Measurements from ENCODE around the gene ZG16B.

The ZG16B gene

DNA sequence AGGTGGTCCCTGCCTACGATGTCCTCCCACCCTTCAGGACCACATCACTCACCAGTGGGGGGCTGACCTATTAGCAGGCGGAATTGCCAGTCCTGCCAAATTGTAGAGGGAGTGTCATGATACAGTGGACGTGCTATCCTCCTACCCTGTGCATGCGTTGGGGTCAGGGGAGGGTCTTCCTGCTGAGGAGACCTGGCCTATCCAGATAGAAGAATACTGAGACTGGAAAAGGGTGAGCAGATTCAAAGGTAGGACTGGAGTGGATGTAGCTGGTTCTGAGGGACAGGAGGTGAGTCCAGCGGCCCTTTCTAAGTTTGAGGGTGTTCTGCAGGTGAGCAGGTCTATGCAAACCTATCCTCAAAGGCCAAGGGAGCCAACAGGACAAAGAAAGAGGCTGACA lies 23.8 kb upstream of the ZG16B start:
- no peak for DNase-seq (ENCODE audit: low read depth)

DNA sequence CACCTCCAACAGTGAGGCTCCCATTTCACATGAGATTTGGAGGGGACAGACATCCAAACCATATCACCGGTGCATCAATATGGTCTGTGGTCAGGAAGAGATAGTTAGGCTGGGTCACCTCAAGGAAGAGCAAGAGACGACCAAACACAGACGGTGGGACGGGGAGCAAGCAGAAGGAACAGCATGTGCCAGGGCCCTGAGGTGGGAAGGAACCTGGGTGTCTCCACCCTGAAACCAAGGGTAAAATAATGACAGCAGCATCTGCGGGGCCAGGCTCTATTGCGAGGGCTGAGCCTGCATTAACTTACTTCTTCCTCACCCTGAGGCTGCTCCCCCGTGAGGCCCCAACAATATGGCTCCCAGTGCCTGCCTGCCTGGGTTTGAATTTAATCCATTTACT lies 21.9 kb upstream of the ZG16B start:
- no peak for DNase-seq (ENCODE audit: low read depth)

DNA sequence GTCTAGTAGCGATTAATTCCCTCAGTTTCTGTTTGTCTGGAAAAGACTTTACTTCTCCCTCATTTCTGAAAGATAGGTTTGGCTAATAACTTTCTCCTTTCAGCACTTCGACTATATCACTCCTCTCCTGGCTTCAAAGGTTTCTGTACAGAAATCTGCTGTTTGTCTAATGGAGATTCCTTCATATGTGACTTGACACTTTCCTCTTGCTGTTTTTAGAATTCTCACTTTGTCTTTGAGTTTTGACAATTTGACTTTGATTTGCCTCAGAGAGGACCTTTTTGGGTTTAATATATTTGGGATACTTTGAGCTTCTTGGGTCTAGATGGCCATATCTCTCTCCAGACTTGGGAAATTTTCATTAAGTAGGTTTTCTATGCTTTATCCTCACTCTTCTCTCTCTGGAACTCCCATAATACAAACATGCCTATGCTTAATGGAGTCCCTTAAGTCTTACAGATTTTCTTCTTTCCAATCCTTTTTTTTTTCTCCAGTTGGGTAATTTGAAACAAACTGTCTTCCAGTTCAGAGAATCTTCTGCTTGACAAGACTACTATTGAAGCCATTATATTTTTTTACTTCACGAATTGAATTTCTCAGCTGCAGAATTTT lies 20.8 kb upstream of the ZG16B start:
- no peak for DNase-seq (ENCODE audit: low read depth)

DNA sequence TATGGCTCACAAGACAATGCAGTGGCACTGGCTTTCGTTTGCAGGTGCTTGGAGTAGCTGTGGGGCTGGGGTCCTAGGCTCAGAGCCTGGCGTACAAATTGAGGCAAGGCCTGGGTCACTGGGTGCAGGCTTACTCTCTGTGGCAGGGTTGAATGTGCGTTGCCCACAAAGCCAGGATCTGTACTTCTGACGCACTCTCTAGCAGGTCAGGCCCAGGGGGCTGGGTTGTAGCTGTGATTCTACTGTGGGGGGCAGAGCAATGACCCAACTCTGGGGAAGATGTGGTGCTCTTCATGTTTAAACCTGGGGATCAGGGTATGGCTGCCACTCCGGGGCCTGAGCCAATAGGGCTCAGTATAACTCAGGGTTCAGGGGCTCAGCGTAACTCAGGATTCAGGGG lies 19.5 kb upstream of the ZG16B start:
- no peak for DNase-seq (ENCODE audit: low read depth)

DNA sequence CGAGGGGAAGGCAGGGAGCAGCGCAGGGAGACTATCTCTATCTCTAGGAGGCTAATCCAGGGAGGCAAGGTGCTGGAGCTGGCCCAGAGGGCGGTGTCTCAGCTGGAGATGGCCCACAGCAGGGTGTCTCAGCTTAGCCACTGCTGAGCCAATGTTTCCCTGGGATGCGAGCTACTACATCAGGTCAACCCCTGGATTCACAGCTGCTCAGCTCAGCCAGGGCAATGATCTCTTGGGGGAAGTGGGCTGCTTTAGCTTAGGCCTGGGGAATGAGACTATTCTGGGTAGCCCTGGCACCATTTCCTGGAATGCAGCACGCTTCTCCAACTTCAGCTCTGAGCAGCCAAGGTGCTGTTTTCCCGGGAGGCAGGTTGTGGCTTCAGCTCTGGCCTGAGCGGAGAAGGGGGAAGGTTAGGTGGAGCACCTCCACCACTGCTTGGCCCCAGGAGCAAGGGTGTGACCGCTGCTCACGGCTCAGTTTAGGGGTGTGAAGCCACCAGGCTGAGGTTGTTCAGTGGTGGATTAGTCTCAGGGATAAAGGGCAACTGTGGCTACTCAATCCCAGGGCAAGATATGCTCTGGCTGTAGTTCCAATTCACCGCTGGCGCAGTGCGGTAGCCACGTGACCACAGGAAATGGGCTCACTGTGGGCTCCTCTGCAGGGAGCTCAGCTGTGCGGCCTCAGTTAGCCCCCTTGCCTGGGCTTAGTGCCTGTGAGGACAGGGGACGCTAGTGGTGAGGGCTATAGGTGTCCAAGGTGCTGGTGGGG lies 18.2 kb upstream of the ZG16B start:
- DNase-seq (ENCODE audit: low read depth), result no peak

DNA sequence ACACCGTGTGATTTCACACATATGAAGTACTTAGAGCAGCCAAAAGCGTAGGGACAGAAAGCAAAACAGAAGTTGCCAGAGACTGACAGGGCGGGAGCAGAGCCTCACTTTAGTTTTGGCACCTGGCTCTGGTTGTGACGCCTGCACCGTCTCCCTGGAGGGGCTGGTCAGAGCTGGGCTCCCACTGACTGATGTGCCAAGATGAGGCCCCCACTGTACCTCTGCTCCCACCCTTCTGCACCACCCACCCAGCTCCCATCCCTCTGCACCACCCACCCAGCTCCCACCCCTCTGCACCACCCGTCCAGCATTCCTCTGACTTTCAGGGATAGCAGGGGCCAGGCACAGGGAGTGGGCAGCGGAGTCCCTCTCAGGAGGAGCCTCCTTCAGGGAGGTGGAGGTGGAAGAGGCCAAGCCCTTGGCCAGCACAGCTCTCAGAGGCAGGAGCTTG lies 16.3 kb upstream of the ZG16B start:
- no peak for DNase-seq (ENCODE audit: low read depth)

DNA sequence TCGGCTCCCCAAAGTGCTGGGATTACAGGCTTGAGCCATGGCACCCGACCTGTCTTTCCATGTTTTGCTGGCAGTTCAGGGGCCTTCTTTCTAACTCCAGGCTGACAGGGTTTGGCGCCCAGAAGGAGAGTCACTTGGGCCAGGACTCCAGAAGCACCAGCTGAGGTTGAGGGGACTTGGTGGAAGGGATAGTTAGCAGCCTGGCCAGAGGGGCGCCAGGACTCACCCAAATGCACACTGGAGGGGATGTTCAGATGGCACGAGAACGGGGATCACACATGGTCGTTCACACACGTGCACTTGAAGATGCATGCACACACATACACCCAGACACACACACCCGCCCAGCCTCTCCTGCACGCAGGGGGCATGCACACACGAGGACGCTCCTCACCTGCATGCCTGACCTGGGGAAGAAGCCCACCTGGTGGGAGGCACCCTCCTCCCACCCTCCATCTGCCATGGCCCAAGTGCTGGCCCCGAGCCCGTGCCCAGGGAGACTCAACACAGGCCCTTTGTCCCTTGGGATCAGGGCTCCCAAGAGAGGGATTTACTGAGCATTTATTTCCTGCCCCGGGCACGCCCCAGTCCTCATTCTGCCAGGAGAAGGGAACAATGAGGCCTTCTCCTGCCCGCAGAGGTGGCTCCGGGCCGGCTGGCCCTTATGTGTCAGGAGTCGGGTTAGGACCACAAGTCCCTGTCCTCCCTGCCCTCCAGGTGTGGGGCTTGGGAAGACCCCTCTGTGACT lies 15.4 kb upstream of the ZG16B start:
- no peak for DNase-seq (ENCODE audit: low read depth)

DNA sequence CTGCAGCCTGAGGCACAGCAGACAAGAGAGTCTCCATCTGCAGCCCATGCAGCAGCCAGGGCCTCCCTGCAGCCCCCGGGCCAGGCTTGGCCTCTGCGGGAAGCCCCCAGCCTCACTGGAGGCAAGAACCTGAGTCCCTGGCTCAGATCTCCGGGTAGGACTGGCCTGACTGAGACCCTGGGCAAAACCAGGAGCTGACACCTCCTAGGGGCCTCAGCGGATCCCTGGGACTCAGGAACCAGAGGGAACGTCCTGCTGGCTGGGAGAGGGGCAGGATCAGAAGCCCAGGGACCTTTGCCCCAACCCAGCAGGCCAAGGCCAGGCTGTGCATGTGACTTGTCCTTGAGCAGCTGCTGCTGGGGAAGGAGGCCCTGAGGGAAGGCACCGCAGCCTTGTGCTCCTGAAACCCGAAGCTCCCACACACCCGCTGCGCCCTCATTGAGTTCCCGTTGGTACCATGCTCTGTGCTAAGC lies 14.8 kb upstream of the ZG16B start:
- DNase-seq (ENCODE audit: low read depth), result no peak

DNA sequence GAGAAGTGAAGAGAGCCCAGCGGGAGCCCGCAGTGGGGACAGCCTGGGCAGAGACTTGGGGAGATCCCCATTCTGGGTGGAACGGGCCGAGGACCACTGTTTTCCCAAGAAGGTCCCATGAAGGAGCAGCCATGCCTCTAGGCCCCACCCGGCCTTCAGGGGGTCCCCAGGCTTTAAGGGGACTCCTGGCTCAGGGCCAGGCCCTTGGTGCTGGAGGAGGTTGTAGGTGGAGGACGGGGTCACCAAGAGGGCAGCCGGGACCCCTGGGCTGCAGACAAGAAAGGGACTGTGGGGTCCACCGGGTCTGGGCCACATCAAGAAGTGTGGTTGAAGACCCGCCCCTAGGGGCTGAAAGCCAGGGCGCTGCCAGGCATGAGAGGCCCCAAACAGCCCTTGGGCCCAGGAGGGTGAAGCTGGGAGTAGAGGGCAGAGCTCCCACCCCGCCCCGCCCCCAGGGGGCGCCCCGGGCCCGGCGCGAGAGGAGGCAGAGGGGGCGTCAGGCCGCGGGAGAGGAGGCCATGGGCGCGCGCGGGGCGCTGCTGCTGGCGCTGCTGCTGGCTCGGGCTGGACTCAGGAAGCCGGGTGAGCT lies 13.3 kb upstream of the ZG16B start, which contains the start of gene PRSS21:
TSS of gene PRSS21 (plus strand) at position 487 of the 589 bp plus-strand sequence. CDS start at position 519, 32 bp downstream.
- no peak for DNase-seq (ENCODE audit: low read depth)

DNA sequence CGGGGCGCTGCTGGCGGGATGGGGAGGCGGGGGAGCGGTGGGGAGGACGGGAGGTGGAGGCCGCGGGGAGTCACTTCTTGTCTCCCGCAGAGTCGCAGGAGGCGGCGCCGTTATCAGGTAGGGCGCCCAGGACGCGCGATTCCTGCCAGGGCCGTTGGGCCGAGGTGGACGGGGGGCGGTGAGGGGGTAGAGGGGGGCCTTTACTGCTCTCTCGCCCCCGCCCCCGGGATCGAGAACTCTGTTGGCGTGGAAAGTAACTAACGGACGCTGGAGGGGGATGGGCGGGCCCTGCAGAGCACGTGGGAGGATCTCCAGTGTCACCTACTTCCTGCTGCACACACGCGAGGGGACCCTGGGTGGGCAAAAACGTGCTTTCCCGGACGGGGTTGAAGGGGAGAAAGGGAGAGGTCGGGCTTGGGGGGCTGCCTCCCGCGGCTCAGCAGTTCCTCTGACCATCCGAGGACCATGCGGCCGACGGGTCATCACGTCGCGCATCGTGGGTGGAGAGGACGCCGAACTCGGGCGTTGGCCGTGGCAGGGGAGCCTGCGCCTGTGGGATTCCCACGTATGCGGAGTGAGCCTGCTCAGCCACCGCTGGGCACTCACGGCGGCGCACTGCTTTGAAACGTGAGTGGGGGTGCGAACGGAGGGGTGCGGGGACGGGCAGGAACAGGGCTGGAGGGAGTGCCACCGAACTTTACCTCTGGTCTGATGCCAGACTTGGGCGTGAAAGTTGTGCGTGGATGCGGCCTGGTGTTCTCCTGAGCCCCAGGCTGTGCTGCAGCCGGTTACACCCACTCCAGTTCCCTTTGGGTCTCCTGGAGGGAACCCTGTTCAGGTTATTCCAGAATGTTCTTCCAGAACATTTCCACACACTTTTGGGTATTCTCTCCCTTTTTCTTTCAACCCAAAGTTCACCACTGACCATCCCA lies 12.5 kb upstream of the ZG16B start:
- no peak for DNase-seq (ENCODE audit: low read depth)

DNA sequence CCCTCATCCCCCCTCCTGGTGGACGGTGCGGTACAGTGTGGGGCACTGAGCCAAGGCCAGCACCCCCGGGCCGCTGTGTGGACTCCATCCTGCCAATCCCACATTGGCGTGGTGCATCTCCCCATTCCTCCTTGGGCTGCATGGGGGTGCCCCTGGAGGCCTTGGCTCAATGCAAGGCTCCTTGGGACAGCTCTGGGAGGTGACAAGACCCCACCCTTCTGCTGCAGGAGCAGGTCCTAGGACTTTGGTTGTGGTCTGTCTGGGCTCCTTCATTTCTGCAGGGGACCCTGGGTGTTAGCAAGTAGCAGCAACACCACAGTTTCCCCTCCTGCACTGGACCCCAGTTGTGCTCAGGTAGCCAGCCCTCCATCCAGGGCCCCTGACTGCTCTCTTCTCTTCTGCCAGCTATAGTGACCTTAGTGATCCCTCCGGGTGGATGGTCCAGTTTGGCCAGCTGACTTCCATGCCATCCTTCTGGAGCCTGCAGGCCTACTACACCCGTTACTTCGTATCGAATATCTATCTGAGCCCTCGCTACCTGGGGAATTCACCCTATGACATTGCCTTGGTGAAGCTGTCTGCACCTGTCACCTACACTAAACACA lies 11.7 kb upstream of the ZG16B start:
- DNase-seq (ENCODE audit: low read depth), result no peak

DNA sequence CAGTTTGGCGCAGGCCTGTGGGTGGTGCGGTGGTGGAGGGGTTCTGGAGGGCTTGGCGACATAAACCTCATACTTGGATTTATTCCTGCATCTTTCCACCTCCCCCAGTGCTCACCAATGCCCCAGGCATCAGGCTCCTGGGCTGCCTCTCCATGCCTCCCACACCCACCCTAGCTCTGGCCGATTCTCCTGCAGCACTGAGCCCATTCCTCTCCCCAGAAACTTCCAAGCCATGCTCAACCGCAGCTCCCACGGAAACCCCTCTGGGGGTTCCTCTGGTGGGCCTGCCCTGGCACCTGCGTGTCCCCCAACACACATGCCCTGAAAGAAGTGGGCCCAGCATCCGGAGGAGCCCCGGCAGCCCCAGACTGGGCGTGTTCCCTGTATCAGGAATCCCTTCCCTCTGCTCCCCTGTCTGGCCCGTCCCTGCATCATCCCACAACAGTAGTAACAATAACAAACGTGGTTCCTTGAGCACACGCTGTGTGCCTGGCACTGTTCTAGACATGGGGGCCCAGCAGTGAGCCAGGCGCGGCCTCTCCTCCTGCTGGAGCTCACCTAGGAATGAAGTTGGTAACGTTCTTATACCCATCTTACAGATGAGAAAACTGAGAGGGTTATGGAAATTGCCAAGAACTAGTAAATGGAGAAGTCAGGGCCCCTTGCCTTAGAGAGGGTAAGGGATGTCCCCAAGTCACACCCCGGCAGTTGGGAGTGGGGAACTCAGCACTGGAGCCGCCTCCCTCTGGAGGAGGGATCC lies 10.7 kb upstream of the ZG16B start:
- no peak for DNase-seq (ENCODE audit: low read depth)

DNA sequence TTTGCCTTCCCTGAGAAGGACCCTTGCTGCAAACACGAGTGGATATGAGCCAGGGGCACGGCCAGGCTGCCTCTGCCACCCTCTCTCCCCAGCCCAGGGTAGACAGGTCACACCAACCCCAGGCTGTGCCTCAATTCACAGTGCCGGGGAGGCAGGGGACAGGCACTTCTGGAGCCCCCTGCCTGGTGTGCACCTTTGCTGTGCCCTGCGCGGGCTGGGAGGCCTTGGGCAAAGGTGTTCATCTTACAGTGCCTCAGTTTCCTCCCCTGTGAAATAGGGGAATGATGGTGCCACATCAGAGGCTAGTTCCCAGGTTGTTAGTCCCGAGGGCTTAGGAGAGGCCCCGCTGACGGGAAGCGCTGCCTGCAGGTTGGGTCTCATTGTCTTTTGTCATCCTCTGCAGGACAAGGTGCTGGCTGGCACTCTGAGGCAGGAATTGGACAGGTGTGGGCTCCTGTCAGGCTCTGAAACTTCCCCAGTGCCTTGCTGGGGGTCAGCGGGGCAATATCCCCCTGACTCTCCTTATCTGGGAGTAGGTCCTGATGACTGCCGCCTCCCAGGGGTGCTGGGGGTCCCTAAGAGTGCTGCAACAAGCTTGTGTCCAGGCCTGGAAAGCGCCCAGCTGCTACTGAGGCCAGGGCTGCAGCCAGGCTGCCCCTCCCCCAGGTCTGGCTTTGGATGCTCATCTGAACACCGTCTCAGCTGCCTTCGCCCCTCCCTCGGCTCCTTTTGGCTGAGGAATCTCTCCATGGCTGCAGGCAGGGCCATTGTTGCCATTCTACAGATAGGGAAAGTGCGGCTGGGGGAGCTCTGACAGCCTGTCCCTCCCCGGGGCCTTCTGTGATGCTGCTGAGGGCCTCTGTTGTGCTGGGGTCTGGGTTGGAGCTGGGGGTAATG lies 9.9 kb upstream of the ZG16B start:
- no peak for DNase-seq (ENCODE audit: low read depth)

DNA sequence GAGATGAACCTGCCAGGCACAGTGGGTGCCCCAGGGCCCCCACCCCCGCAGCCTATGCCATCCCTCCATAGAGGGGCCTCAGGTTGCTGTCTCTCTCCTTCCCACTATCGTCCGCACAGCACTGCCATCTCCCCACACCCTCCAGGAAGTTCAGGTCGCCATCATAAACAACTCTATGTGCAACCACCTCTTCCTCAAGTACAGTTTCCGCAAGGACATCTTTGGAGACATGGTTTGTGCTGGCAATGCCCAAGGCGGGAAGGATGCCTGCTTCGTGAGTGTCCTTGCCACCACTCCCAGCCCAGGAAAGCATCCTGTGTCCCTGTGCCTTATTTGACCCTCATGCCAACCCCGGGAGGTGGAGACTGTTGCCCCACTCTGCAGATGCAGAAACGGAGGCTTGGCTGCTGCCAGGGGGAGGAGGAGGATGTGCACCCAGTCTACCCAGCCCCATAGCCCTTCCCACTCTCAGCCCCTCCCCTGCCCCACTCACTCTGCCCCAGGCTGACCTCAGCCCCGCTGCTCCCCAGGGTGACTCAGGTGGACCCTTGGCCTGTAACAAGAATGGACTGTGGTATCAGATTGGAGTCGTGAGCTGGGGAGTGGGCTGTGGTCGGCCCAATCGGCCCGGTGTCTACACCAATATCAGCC lies 9.1 kb upstream of the ZG16B start:
- DNase-seq (ENCODE audit: low read depth), result no peak

DNA sequence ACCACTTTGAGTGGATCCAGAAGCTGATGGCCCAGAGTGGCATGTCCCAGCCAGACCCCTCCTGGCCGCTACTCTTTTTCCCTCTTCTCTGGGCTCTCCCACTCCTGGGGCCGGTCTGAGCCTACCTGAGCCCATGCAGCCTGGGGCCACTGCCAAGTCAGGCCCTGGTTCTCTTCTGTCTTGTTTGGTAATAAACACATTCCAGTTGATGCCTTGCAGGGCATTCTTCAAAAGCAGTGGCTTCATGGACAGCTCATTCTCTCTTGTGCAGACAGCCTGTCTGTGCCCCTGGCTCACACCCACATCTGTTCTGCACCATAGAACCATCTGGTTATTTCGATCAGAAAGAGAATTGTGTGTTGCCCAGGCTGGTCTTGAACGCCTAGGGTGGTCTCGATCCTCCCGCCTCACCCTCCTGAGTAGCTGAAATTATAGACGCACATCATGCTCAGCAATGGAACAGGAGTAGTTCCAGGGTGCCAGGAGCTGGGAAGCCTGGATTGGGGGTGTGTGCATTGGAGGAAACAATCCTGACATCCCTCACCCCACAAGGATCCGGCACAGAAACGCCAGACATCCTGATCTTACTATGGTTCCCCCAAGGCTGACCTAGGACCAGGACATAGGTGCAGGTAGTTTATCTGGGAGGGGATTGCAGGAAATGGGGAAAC lies 8.5 kb upstream of the ZG16B start:
- DNase-seq (ENCODE audit: low read depth), result no peak

DNA sequence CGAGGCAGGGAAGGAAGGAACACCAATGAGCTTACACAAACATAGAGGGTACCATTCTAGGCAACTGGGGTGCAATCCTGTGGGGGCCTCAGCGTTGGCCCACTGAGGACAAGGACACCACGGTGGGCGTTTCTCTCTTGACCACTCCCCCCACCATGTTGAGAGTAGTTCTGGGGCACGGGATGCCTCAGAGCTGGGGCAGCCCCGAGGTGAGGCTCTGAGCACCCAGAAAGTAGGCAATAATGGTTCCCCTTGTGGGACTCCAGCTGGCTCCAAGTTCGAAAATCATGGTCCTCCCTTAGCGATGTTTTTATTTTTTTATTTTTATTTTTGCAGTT lies 8.0 kb upstream of the ZG16B start:
- no peak for DNase-seq (ENCODE audit: low read depth)

DNA sequence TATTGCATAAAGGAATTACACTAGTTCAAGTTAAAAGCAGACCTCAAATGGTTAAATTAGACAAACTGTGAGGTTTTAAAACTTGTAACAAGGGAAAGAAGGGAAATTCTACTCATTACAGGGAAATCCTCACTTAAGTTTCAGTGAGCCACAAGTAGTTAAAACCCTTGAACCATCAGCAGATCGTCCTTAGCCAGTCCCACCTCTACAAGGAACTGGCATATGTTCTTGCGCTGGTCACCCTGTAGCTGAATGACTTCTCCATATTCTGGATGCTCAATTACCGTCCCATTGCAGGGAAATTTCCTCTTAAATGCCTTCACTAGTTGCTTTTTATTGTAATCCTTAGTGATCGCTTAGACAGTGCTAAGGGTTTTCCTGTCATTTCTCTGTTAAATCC lies 7.6 kb upstream of the ZG16B start:
- DNase-seq (ENCODE audit: low read depth), result no peak

DNA sequence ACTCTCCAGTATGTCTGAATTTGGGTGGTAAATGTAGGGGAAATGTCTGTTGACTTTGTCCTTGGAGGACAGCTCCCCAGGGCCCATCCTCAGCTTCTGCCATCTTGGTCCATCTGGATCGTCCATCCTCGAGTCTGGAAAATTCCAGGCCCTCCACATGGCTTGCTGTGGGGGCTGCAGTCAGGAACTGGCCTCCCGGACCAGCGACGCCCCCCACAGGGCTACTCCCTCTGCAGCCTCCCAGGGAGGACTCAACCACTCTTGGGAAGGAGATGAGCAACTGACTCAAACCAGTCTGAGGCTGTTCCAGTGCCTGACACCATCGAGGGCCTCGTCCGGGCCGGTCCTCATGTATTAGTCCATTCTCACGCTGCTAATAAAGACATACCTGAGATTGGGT lies 5.5 kb upstream of the ZG16B start:
- no peak for DNase-seq (ENCODE audit: low read depth)

Data from iris pigment epithelial cell (primary cell).